Measurements from ENCODE around the gene ASTN1. TPM values are rescaled to one million over a fixed set of nuclear protein-coding genes. Genes with fewer than 3 reads are reported as not detected.

Gene ASTN1
- total RNA-seq, 1 donor from 2014 or later, result 3.7 TPM

DNA sequence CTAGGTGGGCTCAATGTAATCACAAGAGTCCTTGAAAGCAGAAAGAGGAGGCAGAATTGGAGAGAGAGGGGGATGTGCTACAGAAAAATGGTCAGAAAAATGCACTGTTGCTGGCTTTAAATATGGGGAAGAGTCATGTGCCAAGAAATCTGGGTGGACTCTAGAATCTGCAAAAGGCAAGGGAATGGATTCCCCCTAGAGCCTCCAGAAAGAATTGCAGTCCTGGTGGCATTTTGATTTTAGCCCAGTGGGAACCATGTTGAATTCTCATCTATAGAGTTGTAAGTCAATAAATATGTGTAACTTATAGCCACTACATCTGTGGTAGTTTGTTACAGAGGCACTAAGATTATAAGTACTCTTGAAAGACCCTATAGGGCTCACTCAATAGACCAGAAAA is 210.3 kb downstream of the ASTN1 start:
- H3K27me3 ChIP-seq (ENCODE audit: control insufficient read depth in 3 of 3, insufficient read depth in 3 of 3, low read length in 3 of 3), result peaks cover 0 to 7% (median 4%) of the 10 kb centered on the region in 3 donors
- H3K36me3 ChIP-seq (ENCODE audit: control insufficient read depth in 3 of 3, insufficient read depth in 3 of 3, low read length in 3 of 3), result no peaks in the 10 kb centered on the region
- no peaks in the 10 kb centered on the region for H3K9me3 ChIP-seq (ENCODE audit: control insufficient read depth in 3 of 3, low read length in 3 of 3)
- no peaks in the 10 kb centered on the region for H3K4me1 ChIP-seq (ENCODE audit: control insufficient read depth in 3 of 3, insufficient read depth in 3 of 3, low read length in 3 of 3)
- H3K4me3 ChIP-seq (ENCODE audit: low read length in 3 of 3), result no peak overlapping the region
- H3K9ac ChIP-seq (ENCODE audit: low read depth in 1 of 3, low read length in 3 of 3), result no peak overlapping the region
- H3K27ac ChIP-seq (ENCODE audit: low read depth, low read length), result no peak overlapping the region

DNA sequence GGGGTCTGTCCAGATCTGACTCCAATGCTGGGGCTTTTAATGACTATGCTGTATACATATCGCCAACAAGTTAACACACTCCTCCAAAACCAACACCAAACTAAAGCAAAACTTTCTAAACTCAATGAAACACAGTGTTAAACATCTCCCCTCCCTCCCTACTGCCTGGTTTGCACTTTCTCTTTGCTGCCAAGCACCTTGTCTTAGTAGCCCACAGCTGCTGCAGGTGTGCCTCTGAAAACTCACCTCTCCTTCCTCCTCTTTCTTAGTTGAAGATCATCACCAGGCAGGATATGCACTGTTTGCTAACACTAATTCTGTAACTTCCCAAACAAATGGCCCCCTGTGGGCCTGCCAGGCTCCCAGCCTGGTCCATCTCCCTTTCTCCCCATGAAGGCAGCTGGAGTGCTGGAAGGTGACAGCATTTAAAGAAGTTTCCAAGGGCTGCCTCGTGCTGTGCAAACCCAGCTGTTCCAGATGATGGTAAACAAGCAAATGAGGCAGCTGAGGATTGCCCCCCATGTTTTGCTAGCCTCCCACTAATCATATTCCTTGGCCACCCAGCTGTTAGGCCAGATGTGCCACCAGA is 213.7 kb downstream of the ASTN1 start:
- H3K4me1 ChIP-seq (ENCODE audit: control insufficient read depth in 3 of 3, insufficient read depth in 3 of 3, low read length in 3 of 3), result no peaks in the 10 kb centered on the region
- no peak overlapping the region for H3K9ac ChIP-seq (ENCODE audit: low read depth in 1 of 3, low read length in 3 of 3)
- H3K9me3 ChIP-seq (ENCODE audit: control insufficient read depth in 3 of 3, low read length in 3 of 3), result no peaks in the 10 kb centered on the region
- H3K36me3 ChIP-seq (ENCODE audit: control insufficient read depth in 3 of 3, insufficient read depth in 3 of 3, low read length in 3 of 3), result no peaks in the 10 kb centered on the region
- no peak overlapping the region for H3K27ac ChIP-seq (ENCODE audit: low read depth, low read length)
- H3K27me3 ChIP-seq (ENCODE audit: control insufficient read depth in 3 of 3, insufficient read depth in 3 of 3, low read length in 3 of 3), result peaks cover 0 to 7% (median 0%) of the 10 kb centered on the region in 3 donors
- no peak overlapping the region for H3K4me3 ChIP-seq (ENCODE audit: low read length in 3 of 3)

DNA sequence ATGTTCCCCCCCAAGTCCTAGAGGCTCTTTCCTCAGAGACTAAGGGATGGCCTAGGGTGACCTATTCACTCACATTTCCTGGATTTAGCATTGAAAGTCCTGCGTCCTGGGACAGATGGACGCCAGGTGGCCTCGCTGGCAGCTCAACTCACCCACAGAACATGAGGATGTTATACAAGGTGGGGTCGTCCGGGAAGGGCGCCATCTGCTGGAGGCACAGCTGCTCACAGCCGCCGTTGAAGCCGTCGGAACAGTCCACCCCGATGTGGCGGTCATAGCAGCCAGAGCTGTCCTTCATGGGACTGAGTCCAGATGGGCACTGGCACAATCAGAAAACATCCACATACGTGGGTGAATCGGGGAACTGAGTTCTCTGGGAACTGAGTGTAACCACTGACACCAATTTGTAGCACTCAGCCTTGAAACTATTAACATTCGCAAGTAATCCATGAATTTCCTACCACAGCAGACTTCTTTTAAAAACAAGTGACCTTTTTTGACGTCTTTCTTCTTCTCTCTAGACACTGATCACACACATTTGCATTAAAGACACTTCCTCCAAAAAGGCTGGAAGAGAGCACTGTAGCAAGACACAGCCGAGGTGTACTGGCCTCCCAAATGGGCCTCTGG is 215.4 kb downstream of the ASTN1 start:
- H3K36me3 ChIP-seq (ENCODE audit: control insufficient read depth in 3 of 3, insufficient read depth in 3 of 3, low read length in 3 of 3), result no peaks in the 10 kb centered on the region
- no peaks in the 10 kb centered on the region for H3K4me1 ChIP-seq (ENCODE audit: control insufficient read depth in 3 of 3, insufficient read depth in 3 of 3, low read length in 3 of 3)
- H3K9ac ChIP-seq (ENCODE audit: low read depth in 1 of 3, low read length in 3 of 3), result no peak overlapping the region
- H3K27ac ChIP-seq (ENCODE audit: low read depth, low read length), result no peak overlapping the region
- H3K4me3 ChIP-seq (ENCODE audit: low read length in 3 of 3), result no peak overlapping the region
- H3K27me3 ChIP-seq (ENCODE audit: control insufficient read depth in 3 of 3, insufficient read depth in 3 of 3, low read length in 3 of 3), result peaks cover 0 to 4% (median 0%) of the 10 kb centered on the region in 3 donors
- no peaks in the 10 kb centered on the region for H3K9me3 ChIP-seq (ENCODE audit: control insufficient read depth in 3 of 3, low read length in 3 of 3)

DNA sequence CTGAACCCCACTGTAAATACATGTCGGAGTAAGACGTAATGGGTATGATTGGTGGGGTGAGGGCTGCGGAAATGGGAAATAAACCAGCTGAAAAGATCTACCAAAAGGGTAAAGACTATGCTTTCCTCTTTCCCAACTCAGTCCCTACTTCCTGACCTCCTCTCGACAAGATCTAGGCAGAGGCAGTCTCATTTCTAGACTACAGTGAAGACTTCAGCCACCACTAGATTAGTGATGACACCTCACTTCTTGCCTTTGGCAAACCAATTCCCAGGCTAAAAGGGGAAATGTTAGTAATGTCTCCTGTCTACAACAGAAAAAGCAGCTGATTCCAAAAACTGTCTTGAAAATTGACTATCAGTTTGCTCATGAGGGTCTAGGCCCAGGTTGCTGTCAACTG is 219.9 kb downstream of the ASTN1 start:
- no peak overlapping the region for H3K9ac ChIP-seq (ENCODE audit: low read depth in 1 of 3, low read length in 3 of 3)
- H3K36me3 ChIP-seq (ENCODE audit: control insufficient read depth in 3 of 3, insufficient read depth in 3 of 3, low read length in 3 of 3), result no peaks in the 10 kb centered on the region
- H3K4me3 ChIP-seq (ENCODE audit: low read length in 3 of 3), result no peak overlapping the region
- H3K27me3 ChIP-seq (ENCODE audit: control insufficient read depth in 3 of 3, insufficient read depth in 3 of 3, low read length in 3 of 3), result peaks cover 0 to 7% (median 0%) of the 10 kb centered on the region in 3 donors
- H3K9me3 ChIP-seq (ENCODE audit: control insufficient read depth in 3 of 3, low read length in 3 of 3), result no peaks in the 10 kb centered on the region
- H3K27ac ChIP-seq (ENCODE audit: low read depth, low read length), result no peak overlapping the region
- H3K4me1 ChIP-seq (ENCODE audit: control insufficient read depth in 3 of 3, insufficient read depth in 3 of 3, low read length in 3 of 3), result no peaks in the 10 kb centered on the region

DNA sequence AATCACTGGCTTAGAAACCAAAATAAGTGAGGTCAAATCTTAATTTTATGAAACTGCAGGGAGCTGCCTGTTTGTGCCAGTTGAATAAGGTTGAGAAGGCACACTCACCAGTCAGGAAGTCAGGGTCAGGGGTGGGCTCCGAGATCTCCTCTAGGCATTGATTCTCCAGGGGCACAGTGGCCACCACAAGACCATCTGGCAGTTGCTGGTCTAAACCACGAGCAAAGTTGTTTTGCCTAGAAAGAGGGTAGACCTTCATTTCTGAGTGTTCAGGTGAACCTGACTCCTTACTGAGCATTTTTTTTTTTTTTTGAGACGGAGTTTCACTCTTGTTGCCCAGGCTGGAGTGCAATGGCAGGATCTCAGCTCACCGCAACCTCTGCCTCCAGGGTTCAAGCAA is 220.7 kb downstream of the ASTN1 start:
- Histone ChIP-seq H3K27ac (ENCODE audit: low read depth, low read length) (no peak overlapping the region), H3K9ac (ENCODE audit: low read depth in 1 of 3, low read length in 3 of 3) (no peak overlapping the region)

DNA sequence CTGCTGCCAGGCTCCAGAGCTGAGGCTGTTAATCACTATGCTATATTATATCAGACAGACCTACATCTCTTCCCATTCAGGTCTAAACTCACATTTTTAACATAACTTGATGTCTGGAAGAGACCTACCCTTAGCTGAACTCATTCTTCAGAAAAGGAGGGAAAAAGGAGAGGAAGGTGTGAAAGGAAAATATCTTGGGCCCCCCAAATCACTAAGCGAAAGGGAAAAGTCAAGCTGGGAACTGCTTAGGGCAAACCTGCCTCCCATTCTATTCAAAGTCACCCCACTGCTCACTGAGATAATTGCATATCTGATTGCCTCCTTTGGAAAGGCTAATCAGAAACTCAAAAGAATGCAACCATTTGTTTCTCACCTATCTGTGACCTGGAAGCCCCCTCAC is 222.2 kb downstream of the ASTN1 start:
- no peaks in the 10 kb centered on the region for H3K36me3 ChIP-seq (ENCODE audit: control insufficient read depth in 3 of 3, insufficient read depth in 3 of 3, low read length in 3 of 3)
- H3K27me3 ChIP-seq (ENCODE audit: control insufficient read depth in 3 of 3, insufficient read depth in 3 of 3, low read length in 3 of 3), result peaks cover 0 to 7% (median 0%) of the 10 kb centered on the region in 3 donors
- H3K4me1 ChIP-seq (ENCODE audit: control insufficient read depth in 3 of 3, insufficient read depth in 3 of 3, low read length in 3 of 3), result no peaks in the 10 kb centered on the region
- no peak overlapping the region for H3K9ac ChIP-seq (ENCODE audit: low read depth in 1 of 3, low read length in 3 of 3)
- no peaks in the 10 kb centered on the region for H3K9me3 ChIP-seq (ENCODE audit: control insufficient read depth in 3 of 3, low read length in 3 of 3)
- no peak overlapping the region for H3K27ac ChIP-seq (ENCODE audit: low read depth, low read length)
- no peak overlapping the region for H3K4me3 ChIP-seq (ENCODE audit: low read length in 3 of 3)

More for the DNA sequence above, 220.7 kb downstream of the ASTN1 start:
- Histone ChIP-seq H3K9me3 (ENCODE audit: control insufficient read depth in 3 of 3, low read length in 3 of 3) (no peaks in the 10 kb centered on the region), H3K4me1 (ENCODE audit: control insufficient read depth in 3 of 3, insufficient read depth in 3 of 3, low read length in 3 of 3) (no peaks in the 10 kb centered on the region), H3K4me3 (ENCODE audit: low read length in 3 of 3) (no peak overlapping the region), H3K27me3 (ENCODE audit: control insufficient read depth in 3 of 3, insufficient read depth in 3 of 3, low read length in 3 of 3) (peaks cover 0 to 7% (median 0%) of the 10 kb centered on the region in 3 donors), H3K36me3 (ENCODE audit: control insufficient read depth in 3 of 3, insufficient read depth in 3 of 3, low read length in 3 of 3) (no peaks in the 10 kb centered on the region)

DNA sequence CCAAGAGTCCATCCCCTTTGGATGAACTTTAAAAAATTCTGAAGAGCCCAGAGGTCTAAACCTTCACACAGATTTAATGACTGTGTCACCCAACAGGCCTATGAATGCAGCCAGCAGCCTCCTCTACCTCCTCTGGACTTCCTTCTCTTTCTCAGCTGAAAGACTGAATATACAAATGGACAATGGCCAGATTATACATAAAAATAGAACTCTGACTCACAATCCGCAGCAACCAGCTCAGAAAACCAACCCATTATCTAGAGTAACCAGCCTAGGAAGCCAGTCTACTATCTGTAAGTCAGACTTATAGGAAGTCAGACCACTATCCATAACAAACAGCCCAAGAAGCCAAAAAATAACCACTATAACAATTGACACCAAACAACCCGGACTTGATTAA is 224.5 kb downstream of the ASTN1 start:
- H3K4me1 ChIP-seq (ENCODE audit: control insufficient read depth in 3 of 3, insufficient read depth in 3 of 3, low read length in 3 of 3), result no peaks in the 10 kb centered on the region
- no peaks in the 10 kb centered on the region for H3K36me3 ChIP-seq (ENCODE audit: control insufficient read depth in 3 of 3, insufficient read depth in 3 of 3, low read length in 3 of 3)
- no peak overlapping the region for H3K4me3 ChIP-seq (ENCODE audit: low read length in 3 of 3)
- H3K27me3 ChIP-seq (ENCODE audit: control insufficient read depth in 3 of 3, insufficient read depth in 3 of 3, low read length in 3 of 3), result peaks cover 0 to 7% (median 0%) of the 10 kb centered on the region in 3 donors
- H3K9ac ChIP-seq (ENCODE audit: low read depth in 1 of 3, low read length in 3 of 3), result no peak overlapping the region
- no peak overlapping the region for H3K27ac ChIP-seq (ENCODE audit: low read depth, low read length)
- no peaks in the 10 kb centered on the region for H3K9me3 ChIP-seq (ENCODE audit: control insufficient read depth in 3 of 3, low read length in 3 of 3)

DNA sequence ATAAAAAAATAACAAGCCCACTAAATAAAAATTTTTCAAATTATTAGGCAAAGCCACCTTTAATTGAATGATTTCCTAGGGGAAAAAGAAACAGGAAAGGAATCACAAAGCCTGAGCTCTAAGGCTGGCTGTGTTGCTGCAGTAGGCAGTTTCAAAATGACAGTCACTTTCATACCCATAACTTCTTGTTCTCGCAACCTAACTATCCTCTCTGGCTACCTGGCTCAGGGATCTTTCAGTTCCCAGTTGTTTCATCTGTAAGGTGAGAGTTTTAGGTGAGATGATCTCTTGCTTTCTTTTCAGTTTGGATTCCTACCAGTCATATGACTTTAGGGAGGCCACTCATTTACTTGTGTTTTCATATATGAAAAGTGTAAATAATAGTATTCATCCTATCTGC is 226.1 kb downstream of the ASTN1 start:
- no peaks in the 10 kb centered on the region for H3K9me3 ChIP-seq (ENCODE audit: control insufficient read depth in 3 of 3, low read length in 3 of 3)
- no peak overlapping the region for H3K4me3 ChIP-seq (ENCODE audit: low read length in 3 of 3)
- no peak overlapping the region for H3K9ac ChIP-seq (ENCODE audit: low read depth in 1 of 3, low read length in 3 of 3)
- no peak overlapping the region for H3K27ac ChIP-seq (ENCODE audit: low read depth, low read length)
- peaks cover 0 to 7% (median 0%) of the 10 kb centered on the region in 3 donors for H3K27me3 ChIP-seq (ENCODE audit: control insufficient read depth in 3 of 3, insufficient read depth in 3 of 3, low read length in 3 of 3)
- no peaks in the 10 kb centered on the region for H3K4me1 ChIP-seq (ENCODE audit: control insufficient read depth in 3 of 3, insufficient read depth in 3 of 3, low read length in 3 of 3)
- H3K36me3 ChIP-seq (ENCODE audit: control insufficient read depth in 3 of 3, insufficient read depth in 3 of 3, low read length in 3 of 3), result no peaks in the 10 kb centered on the region

DNA sequence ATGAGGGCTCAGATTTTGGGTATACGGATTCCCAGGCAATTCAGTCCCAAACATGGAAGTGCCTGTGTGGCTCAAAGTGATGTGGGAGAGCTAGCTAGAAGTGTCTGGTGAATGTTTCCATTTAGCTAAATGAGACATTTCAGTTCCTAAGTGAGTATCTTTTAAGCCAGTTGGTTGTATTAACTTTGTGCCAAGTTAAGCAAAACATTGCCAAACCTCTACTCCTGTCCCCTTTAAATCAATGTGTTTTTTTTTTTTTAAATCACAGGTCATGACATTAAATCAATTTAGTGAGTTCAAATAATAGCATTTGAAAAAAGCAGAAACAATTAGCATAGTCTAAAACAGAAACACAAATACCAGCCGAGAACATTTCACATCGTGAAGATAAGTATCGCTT is 230.1 kb downstream of the ASTN1 start:
- H3K4me3 ChIP-seq (ENCODE audit: low read length in 3 of 3), result no peak overlapping the region
- H3K27me3 ChIP-seq (ENCODE audit: control insufficient read depth in 3 of 3, insufficient read depth in 3 of 3, low read length in 3 of 3), result no peaks in the 10 kb centered on the region
- H3K27ac ChIP-seq (ENCODE audit: low read depth, low read length), result no peak overlapping the region
- peaks cover 0 to 11% (median 7%) of the 10 kb centered on the region in 3 donors for H3K4me1 ChIP-seq (ENCODE audit: control insufficient read depth in 3 of 3, insufficient read depth in 3 of 3, low read length in 3 of 3)
- no peaks in the 10 kb centered on the region for H3K36me3 ChIP-seq (ENCODE audit: control insufficient read depth in 3 of 3, insufficient read depth in 3 of 3, low read length in 3 of 3)
- no peaks in the 10 kb centered on the region for H3K9me3 ChIP-seq (ENCODE audit: control insufficient read depth in 3 of 3, low read length in 3 of 3)
- H3K9ac ChIP-seq (ENCODE audit: low read depth in 1 of 3, low read length in 3 of 3), result no peak overlapping the region
